GM12878 (cell line): ENCODE data around the gene COL23A1.

Experiments used
- BCL3 ChIP-seq: IDR thresholded peaks from 2 replicates; pipeline ENCODE4 v1.6.1; 2011; ENCODE audit warnings: borderline replicate concordance, low read depth, mild to moderate bottlenecking, moderate library complexity, low read length; ENCODE audit not compliant: insufficient read depth, poor library complexity, severe bottlenecking
- BHLHE40 ChIP-seq, 2 experiments: fragments of 450-650 bp in 1 of 2; IDR thresholded peaks; 2 replicates each; pipeline ENCODE4 v1.6.1; 2011 to 2017; ENCODE audit warnings: low read depth in 2 of 2, borderline replicate concordance in 1 of 2, improper control_type of control experiment in 1 of 2, low read length in 1 of 2, mild to moderate bottlenecking in 1 of 2
- CEBPB ChIP-seq, 2 experiments: fragments of 150-350 bp in 1 of 2; IDR thresholded peaks; 2 replicates each; pipeline ENCODE4 v1.6.1; 2012 to 2014; ENCODE audit warnings: low read depth in 2 of 2, low read length in 2 of 2, borderline replicate concordance in 1 of 2, inconsistent platforms in 1 of 2
- CREB1 ChIP-seq: IDR thresholded peaks from 2 replicates; pipeline ENCODE4 v1.6.1; 2012; ENCODE audit warnings: low read depth, mild to moderate bottlenecking, inconsistent platforms
- FOXK2 ChIP-seq: fragments of 450-650 bp; IDR thresholded peaks from 2 replicates; pipeline ENCODE4 v1.6.1; 2017; ENCODE audit warnings: mild to moderate bottlenecking, moderate library complexity
- NKRF ChIP-seq: fragments of 450-650 bp; conservative IDR thresholded peaks from 2 replicates; pipeline ENCODE4 v1.6.1; 2017; ENCODE audit warnings: mild to moderate bottlenecking, moderate library complexity
- TF ChIP-seq, protein P1 (sequence below), 3 experiments: IDR thresholded peaks in 2 of 3; conservative IDR thresholded peaks in 1 of 3; 2 replicates each; pipeline ENCODE4 v1.5.1; 2011; ENCODE audit warnings: low read depth in 3 of 3, low read length in 3 of 3, mild to moderate bottlenecking in 3 of 3, control low read depth in 2 of 3, moderate library complexity in 2 of 3, inconsistent platforms in 1 of 3, mixed read lengths in 1 of 3; ENCODE audit not compliant: control insufficient read depth in 2 of 3, insufficient read depth in 1 of 3; ENCODE audit errors: extremely low read depth in 1 of 3

- TF ChIP-seq BCL3 (no peak), CREB1 (no peak), FOXK2 (no peak), BHLHE40 (IDR thresholded peaks at IDR 0.05; ENCODE audit: borderline replicate concordance in 1 of 2, low read depth in 2 of 2, low read length in 1 of 2) (no peak), CEBPB (IDR thresholded peaks at IDR 0.05; ENCODE audit: borderline replicate concordance in 1 of 2, low read depth in 2 of 2, low read length in 2 of 2) (no peak), NKRF (no peak)
- TF ChIP-seq, protein P1, sequence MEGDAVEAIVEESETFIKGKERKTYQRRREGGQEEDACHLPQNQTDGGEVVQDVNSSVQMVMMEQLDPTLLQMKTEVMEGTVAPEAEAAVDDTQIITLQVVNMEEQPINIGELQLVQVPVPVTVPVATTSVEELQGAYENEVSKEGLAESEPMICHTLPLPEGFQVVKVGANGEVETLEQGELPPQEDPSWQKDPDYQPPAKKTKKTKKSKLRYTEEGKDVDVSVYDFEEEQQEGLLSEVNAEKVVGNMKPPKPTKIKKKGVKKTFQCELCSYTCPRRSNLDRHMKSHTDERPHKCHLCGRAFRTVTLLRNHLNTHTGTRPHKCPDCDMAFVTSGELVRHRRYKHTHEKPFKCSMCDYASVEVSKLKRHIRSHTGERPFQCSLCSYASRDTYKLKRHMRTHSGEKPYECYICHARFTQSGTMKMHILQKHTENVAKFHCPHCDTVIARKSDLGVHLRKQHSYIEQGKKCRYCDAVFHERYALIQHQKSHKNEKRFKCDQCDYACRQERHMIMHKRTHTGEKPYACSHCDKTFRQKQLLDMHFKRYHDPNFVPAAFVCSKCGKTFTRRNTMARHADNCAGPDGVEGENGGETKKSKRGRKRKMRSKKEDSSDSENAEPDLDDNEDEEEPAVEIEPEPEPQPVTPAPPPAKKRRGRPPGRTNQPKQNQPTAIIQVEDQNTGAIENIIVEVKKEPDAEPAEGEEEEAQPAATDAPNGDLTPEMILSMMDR (IDR thresholded peaks at IDR 0.05 in 2 of 3, conservative IDR thresholded peaks at IDR 0.05 in 1 of 3; ENCODE audit: control insufficient read depth in 2 of 3, extremely low read depth in 1 of 3, insufficient read depth in 1 of 3, low read depth in 3 of 3, low read length in 3 of 3), result no peak
Measured at GRCh38 chr5:178314961-178315820, 275.0 kb downstream of the COL23A1 start.
